Kidney epithelial cell (primary cell): ENCODE data around the gene ZNF14. TPM values are rescaled to one million over a fixed set of nuclear protein-coding genes. Genes with fewer than 3 reads are reported as not detected.

Source experiments
- DNase-seq: peaks from one replicate; pipeline ENCODE4 v3.0.0-alpha.2; 2010; ENCODE audit warnings: low read depth
- H3K27me3 ChIP-seq: 2 replicates; pipeline ENCODE4 v1.6.0; 2011; ENCODE audit warnings: low read length; ENCODE audit not compliant: control insufficient read depth, insufficient read depth
- H3K36me3 ChIP-seq: 2 replicates; pipeline ENCODE4 v1.5.1; 2011; ENCODE audit warnings: low read length; ENCODE audit not compliant: control insufficient read depth, insufficient read depth
- H3K4me3 ChIP-seq: 2 replicates; pipeline ENCODE4 v1.5.1; 2011; ENCODE audit warnings: low read depth, mild to moderate bottlenecking, control low read depth, low read length
- total RNA-seq: library from RNA; depleted of rRNA; stranded (reverse); fragments of >200 nt; gene quantifications from 2 replicates; pipeline ENCODE4 v1.2.3, GENCODE V29; 2015
- TF ChIP-seq, protein P1 (sequence below): IDR thresholded peaks from 2 replicates; pipeline ENCODE4 v1.5.1; 2011; ENCODE audit warnings: mild to moderate bottlenecking, moderate library complexity, low read length, control low read depth, inconsistent platforms; ENCODE audit not compliant: insufficient read depth, poor library complexity, severe bottlenecking

ZNF14 gene
- total RNA-seq, 1 donor from 2014 or later, result 4.0 TPM

DNA sequence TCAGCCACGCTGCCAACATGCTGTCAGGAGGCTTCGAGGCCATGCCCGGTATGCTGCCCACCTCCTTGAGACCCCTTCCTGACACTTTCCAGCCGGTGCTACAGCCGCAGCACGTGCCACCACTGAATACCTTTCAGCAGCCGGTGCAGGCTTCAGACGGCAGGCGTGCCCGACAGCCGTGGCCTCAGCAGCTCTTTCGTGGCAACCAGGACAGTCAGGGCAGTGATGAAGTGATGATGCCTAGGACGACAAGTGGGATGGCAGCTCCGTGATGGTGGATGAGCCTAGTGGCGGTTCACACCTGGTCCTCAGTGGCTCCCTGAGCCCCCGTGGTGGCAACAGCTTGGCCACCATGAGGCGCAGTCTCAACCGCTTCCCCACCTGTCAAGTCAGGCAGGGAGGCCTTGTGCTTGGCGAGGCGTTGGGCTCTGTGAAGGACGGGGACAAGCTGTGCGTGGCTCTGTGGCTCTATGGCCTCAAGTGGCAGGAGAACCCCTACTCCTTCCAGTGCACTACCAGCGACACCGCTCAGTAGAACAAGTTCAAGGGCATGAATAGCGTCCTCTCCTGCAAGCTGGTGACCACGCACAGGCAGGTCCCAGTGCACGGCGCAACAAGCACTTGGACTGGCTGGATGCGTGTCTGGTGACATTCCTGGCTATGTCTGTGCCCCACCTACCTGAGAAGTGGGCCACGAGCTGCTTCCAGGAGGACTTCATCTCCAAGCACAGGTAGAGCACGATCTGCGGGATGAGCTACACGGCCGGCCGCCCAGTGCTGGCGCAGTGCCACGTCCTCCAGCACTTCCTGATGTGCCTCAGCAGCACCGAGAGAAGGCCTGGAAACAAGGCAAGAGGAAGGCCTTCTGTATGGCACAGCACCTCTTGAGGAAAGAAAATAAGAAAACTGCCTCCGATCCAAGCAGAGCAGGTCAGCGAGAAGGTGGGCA, 18.2 kb upstream of the ZNF14 start:
- Histone ChIP-seq H3K4me3 (no peak overlapping the region), H3K36me3 (no peaks in the 10 kb centered on the region), H3K27me3 (no peaks in the 10 kb centered on the region)
- TF ChIP-seq, protein P1, sequence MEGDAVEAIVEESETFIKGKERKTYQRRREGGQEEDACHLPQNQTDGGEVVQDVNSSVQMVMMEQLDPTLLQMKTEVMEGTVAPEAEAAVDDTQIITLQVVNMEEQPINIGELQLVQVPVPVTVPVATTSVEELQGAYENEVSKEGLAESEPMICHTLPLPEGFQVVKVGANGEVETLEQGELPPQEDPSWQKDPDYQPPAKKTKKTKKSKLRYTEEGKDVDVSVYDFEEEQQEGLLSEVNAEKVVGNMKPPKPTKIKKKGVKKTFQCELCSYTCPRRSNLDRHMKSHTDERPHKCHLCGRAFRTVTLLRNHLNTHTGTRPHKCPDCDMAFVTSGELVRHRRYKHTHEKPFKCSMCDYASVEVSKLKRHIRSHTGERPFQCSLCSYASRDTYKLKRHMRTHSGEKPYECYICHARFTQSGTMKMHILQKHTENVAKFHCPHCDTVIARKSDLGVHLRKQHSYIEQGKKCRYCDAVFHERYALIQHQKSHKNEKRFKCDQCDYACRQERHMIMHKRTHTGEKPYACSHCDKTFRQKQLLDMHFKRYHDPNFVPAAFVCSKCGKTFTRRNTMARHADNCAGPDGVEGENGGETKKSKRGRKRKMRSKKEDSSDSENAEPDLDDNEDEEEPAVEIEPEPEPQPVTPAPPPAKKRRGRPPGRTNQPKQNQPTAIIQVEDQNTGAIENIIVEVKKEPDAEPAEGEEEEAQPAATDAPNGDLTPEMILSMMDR, result no peak
- DNase-seq, result no peak

DNA sequence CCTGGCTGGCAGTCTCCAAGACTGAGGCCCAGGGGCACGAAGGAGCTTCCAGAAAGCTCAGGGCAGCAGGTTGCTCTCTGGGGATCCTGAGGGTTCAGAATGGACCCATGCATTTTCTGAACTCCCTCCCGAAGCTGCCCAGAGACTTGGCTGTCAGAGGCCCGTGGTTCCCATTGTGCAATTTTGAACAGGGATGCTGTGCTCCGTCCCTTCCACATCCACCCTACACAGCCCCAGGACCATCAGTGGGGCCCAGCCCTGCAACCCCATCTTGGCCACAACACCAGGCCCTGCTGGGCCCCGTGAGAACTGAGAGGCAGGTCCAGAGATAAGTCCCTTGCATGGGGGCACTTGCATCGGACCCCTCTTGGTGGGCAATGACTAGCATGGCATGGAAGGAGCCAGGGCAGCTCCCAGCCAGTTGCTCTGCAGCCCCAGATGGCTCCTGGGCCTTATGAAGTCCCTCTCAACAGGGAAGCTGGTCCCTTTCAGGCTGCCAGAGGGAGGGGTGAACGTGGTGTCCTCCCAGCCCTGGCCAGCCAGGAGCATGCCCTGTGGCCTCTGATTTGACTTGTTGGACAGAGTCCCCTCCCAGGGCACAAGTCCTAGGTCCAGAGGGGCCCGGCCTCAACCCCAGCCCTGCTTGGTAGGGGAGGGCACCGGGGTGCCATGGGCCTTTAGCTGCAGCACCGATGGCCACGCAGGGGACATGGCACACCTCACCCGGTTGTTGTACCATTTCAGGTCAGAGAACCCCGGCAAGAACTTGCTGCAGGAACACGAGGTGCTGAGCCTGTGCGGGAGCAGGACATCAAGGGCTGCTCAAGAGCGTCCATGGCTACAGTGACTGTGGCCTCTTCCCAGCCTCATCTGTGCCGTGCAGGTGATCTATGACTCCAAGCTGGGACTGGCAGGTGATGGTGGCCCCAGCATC, 17.3 kb upstream of the ZNF14 start:
- Histone ChIP-seq H3K36me3 (no peaks in the 10 kb centered on the region), H3K4me3 (no peak overlapping the region), H3K27me3 (no peaks in the 10 kb centered on the region)
- TF ChIP-seq, protein P1, result no peak
- no peak for DNase-seq

DNA sequence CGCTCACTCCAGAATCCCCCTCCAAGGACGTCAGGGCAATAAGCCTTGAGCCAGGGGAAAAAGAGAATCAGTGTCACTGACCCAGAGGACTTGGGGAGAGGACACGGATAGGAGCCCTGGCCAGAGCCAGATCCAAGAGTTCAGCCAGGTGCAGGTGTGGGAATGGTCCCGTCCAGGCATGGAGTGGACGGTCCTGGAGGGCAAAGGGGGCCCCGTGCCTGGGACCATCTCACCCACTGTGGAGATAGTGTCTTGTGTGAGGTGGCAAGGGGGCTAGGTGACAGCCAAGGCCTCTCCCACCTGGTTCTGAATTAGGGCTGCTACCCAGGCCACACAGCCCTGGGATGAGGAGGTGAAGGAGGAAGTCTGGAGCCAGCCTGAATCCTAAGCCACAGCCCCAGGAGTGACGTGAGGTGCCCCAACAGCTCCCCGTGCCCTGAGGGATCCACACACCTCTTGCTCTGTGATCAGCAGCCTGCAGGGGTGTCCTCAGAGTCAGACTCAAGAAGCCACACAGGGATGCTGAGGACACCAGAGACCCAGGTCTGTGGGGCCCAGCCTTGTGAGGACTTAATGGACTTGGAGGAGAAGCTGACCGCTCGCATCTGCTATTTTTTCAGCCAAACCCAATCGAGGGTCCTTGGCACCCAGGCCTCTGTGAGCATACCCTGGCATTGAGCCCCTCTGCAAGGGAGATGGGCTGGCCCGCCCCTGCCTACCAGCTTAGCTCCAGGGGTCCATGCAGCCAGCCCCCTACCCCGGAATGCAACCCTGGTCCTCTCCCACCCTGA, 16.4 kb upstream of the ZNF14 start:
- TF ChIP-seq, protein P1, result no peak
- H3K4me3 ChIP-seq, result no peak overlapping the region
- no peaks in the 10 kb centered on the region for H3K27me3 ChIP-seq
- DNase-seq, result no peak
- H3K36me3 ChIP-seq, result no peaks in the 10 kb centered on the region

DNA sequence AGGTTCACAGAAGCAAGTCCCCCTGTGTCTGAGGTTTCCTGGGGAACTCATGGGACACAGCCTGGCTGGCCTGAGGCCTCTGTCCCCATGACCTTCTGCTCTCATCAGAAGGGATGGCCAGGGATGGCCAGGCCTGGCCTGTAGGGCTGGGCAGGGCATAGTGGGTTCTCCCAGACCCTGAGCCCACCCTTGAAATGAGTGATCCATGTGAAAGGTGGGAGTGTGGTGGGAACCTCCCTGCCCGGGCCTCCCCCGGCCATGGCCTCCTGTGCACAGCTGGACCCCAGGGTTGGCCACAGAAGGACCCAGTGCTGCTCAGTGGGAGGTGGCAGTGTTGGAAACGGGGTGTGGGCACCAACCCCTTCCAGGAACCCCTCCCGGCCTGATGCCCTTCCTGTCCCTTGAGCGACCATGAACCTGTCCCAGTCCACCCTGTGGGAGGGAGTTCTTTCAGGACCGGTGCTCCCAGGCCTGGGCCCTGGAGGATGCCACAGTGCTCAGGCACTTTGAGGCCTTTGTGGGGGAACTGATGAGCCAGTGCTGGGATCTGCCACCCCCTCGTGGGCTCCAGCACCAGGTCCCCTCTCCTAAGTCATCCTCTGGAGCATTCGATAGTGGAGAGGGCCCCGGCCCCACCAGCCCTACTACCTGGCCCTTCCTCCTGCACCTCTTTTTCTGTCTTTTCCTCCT, 15.5 kb upstream of the ZNF14 start:
- H3K4me3 ChIP-seq, result no peak overlapping the region
- no peak for DNase-seq
- H3K36me3 ChIP-seq, result no peaks in the 10 kb centered on the region
- no peaks in the 10 kb centered on the region for H3K27me3 ChIP-seq
- TF ChIP-seq, protein P1, result no peak
